ENCODE results near the gene FBXO8. TPM values are rescaled to one million over a fixed set of nuclear protein-coding genes. Genes with fewer than 3 reads are reported as not detected.

FBXO8 gene
- total and polyA plus RNA-seq, 2 of the 4 experiments (the other 2 are of a cell fraction): 11.3 to 25.6 TPM

DNA sequence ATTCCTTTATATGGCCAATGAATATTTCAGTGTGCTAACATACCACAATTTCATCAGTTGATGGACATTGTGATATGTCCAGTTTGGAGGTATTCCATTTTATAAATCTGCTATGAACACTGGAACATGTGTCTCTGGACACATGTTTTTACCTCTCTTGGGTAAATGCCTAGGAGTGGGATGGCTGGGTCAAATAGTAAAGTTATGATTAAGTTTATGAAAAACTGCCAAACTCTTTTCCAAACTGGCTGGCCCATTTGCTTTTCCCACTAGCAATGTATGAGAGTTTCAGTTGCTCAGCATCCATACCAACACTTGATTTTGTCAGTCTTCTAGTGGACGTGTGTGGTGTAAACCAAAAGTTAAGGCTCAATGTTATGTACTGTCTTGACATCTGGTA lies 40.8 kb upstream of the FBXO8 start:
- Histone ChIP-seq H2AK5ac (ENCODE audit: low read depth, low read length) (no peak overlapping the region), H3K27me3 (ENCODE audit: control insufficient read depth, insufficient read depth, low read length) (no peaks in the 10 kb centered on the region), H4K5ac (ENCODE audit: low read depth, low read length) (no peak overlapping the region), H3K4me2 (ENCODE audit: low read depth, low read length) (no peak overlapping the region), H4K8ac (ENCODE audit: low read depth in 2 of 2, low read length in 2 of 2) (no peak overlapping the region), H3K36me3 (ENCODE audit: control insufficient read depth, insufficient read depth, low read length) (no peaks in the 10 kb centered on the region), H2BK15ac (ENCODE audit: low read depth, low read length) (no peak overlapping the region), H4K91ac (ENCODE audit: insufficient read depth, low read depth, low read length) (no peak overlapping the region), H3K23ac (ENCODE audit: low read depth, low read length) (no peak overlapping the region), H2BK120ac (ENCODE audit: low read depth, low read length) (no peak overlapping the region), H2BK20ac (ENCODE audit: low read depth, low read length) (no peak overlapping the region), H3K4me1 (ENCODE audit: control insufficient read depth, insufficient read depth, low read length) (no peaks in the 10 kb centered on the region), H3K9ac (ENCODE audit: low read depth, low read length) (no peak overlapping the region), H2AFZ (replicated peaks; ENCODE audit: low read length, poor library complexity) (no peak overlapping the region), H2AK9ac (replicated peaks; ENCODE audit: low read depth, low read length, poor library complexity) (no peak overlapping the region), H3K79me1 (ENCODE audit: low read depth in 1 of 2, low read length in 2 of 2) (no peaks in the 10 kb centered on the region), H3K9me1 (ENCODE audit: insufficient read depth, low read length) (no peaks in the 10 kb centered on the region), H3K56ac (ENCODE audit: extremely low read depth, insufficient read depth, low read length) (no peak overlapping the region), H3K4me3 (ENCODE audit: insufficient read depth, low read depth, low read length) (no peak overlapping the region), H3K27ac (ENCODE audit: insufficient read depth, low read length) (no peak overlapping the region), H4K20me1 (ENCODE audit: insufficient read depth, low read length) (no peaks in the 10 kb centered on the region), H3K18ac (ENCODE audit: low read depth, low read length) (no peak overlapping the region), H3K4ac (ENCODE audit: low read depth, low read length) (no peak overlapping the region), H3K14ac (replicated peaks; ENCODE audit: low read depth, low read length) (no peak overlapping the region), H3K9me3 (ENCODE audit: control insufficient read depth, insufficient read depth, low read length) (no peaks in the 10 kb centered on the region), H2BK5ac (ENCODE audit: low read depth, low read length, poor library complexity, severe bottlenecking) (no peak overlapping the region)
- DNase-seq (peak; percentile 15), ATAC-seq (ENCODE audit: low read depth) (no peak)
- dilution Hi-C loops (cut with HindIII; ENCODE audit: low sequenced_read_pairs, unreplicated experiment) (no loop called here), intact Hi-C loops (cut with micrococcal nuclease) (no loop called here), in situ Hi-C loops (cut with MboI; ENCODE audit: low sequenced_read_pairs) (loop anchor here (25.0 kb wide), 1 partner anchor 812 kb away; no protein-coding TSS in a partner anchor)
- no TSS peak for BruUV-seq (replicated peaks)
- ChIA-PET CTCF (interaction anchor here (0.5 kb wide), 1 partner anchor 9 kb away, joined by 5 read pairs; no protein-coding TSS in a partner anchor), POLR2A (ENCODE audit: unreplicated experiment) (no interaction called here)
- WGBS, 2 experiments (ENCODE audit: extremely low coverage in 2 of 2, insufficient read length in 1 of 2): no CpG with 5 or more reads among the region's 1 CpG
- TF ChIP-seq CHD1 (IDR thresholded peaks at IDR 0.05; ENCODE audit: low read depth, low read length): no peak
- TF ChIP-seq MXI1 (IDR thresholded peaks at IDR 0.05; ENCODE audit: borderline replicate concordance, low read depth, low read length): no peak
- TF ChIP-seq BHLHE40 (IDR thresholded peaks at IDR 0.05; ENCODE audit: low read depth, low read length): no peak
- TF ChIP-seq RCOR1 (IDR thresholded peaks at IDR 0.05; ENCODE audit: insufficient replicate concordance, low read length): no peak
- TF ChIP-seq POLR2A (IDR thresholded peaks at IDR 0.05; ENCODE audit: low read depth, low read length): no peak
- TF ChIP-seq, protein P1, sequence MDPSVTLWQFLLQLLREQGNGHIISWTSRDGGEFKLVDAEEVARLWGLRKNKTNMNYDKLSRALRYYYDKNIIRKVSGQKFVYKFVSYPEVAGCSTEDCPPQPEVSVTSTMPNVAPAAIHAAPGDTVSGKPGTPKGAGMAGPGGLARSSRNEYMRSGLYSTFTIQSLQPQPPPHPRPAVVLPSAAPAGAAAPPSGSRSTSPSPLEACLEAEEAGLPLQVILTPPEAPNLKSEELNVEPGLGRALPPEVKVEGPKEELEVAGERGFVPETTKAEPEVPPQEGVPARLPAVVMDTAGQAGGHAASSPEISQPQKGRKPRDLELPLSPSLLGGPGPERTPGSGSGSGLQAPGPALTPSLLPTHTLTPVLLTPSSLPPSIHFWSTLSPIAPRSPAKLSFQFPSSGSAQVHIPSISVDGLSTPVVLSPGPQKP (IDR thresholded peaks at IDR 0.05; ENCODE audit: borderline replicate concordance, low read depth, low read length): no peak
- TF ChIP-seq CEBPB (IDR thresholded peaks at IDR 0.05; ENCODE audit: low read depth, low read length): no peak
- TF ChIP-seq MAZ (IDR thresholded peaks at IDR 0.05; ENCODE audit: borderline replicate concordance, low read depth, low read length): no peak
- TF ChIP-seq RFX5 (IDR thresholded peaks at IDR 0.05; ENCODE audit: low read depth, low read length): no peak
- no peak for TF ChIP-seq MAFK (IDR thresholded peaks at IDR 0.05; ENCODE audit: low read depth, low read length)
- TF ChIP-seq, protein P2, sequence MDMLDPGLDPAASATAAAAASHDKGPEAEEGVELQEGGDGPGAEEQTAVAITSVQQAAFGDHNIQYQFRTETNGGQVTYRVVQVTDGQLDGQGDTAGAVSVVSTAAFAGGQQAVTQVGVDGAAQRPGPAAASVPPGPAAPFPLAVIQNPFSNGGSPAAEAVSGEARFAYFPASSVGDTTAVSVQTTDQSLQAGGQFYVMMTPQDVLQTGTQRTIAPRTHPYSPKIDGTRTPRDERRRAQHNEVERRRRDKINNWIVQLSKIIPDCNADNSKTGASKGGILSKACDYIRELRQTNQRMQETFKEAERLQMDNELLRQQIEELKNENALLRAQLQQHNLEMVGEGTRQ (IDR thresholded peaks at IDR 0.05; ENCODE audit: low read depth, low read length): no peak
